ENCODE results near the gene DCST2. TPM values are rescaled to one million over a fixed set of nuclear protein-coding genes. Genes with fewer than 3 reads are reported as not detected.

Gene DCST2
- total and polyA plus RNA-seq, 2 of the 8 experiments (the other 6 are each of a cell fraction or from before 2014, with no cell fraction given), result 0.43 to 2.1 TPM

DNA sequence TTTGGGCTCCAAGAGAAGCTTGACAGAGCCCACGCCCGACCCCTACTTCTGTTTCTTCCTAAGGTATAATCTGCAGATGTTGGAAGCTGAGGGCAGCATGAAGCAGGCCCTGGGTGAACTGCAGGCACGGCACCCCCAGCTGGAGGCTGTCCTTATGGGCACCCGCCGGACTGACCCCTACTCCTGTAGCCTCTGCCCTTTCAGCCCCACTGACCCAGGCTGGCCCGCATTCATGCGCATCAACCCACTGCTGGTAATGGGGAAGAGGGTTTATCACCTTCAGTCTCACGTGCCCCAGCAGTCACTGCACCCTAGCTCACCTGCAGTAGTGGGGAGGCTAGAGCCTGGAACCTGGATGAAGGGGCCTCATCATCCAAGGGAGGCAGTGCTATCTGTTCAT, 43.3 kb downstream of the DCST2 start:
- POLR2A ChIA-PET (ENCODE audit: partially characterized antibody), result interaction anchor here (1.2 to 42.8 kb wide), 4 partner anchors 5 to 54 kb away, joined by 3 to 702 read pairs (median 682); partner anchors contain the start of genes CKS1B, FLAD1, LENEP and PBXIP1
- CTCF ChIA-PET (ENCODE audit: partially characterized antibody), result interaction anchor here (0.9 to 2.0 kb wide), 5 partner anchors 13 to 84 kb away, joined by 3 to 8 read pairs (median 3); partner anchors contain the start of gene SHC1

More for the DNA sequence above, 43.3 kb downstream of the DCST2 start:
- Histone ChIP-seq H3K4ac (replicated peaks; ENCODE audit: insufficient read length, low read depth, low read length) (no peak overlapping the region), H3K27ac (ENCODE audit: low read depth, low read length) (no peak overlapping the region), H2BK15ac (ENCODE audit: low read length) (no peak overlapping the region), H3K14ac (ENCODE audit: insufficient read length) (no peak overlapping the region), H3K9me3 (ENCODE audit: insufficient read depth in 2 of 2, low read depth in 1 of 2, low read length in 1 of 2) (no peaks in the 10 kb centered on the region), H2BK120ac (replicated peaks; ENCODE audit: low read depth, low read length) (no peak overlapping the region), H3K27me3 (replicated peaks in 1 of 4; ENCODE audit: control insufficient read depth in 3 of 4, extremely low read depth in 1 of 4, insufficient read depth in 3 of 4, low read length in 3 of 4) (no peaks in the 10 kb centered on the region), H3K18ac (ENCODE audit: extremely low read depth, low read length) (no peak overlapping the region), H2AK5ac (ENCODE audit: low read depth, low read length) (no peak overlapping the region), H2BK20ac (ENCODE audit: low read length) (no peak overlapping the region), H3K79me1 (ENCODE audit: low read depth, low read length) (peaks cover 4% of the 10 kb centered on the region; the same call in 1 of the 2 replicates), H2BK5ac (ENCODE audit: low read depth, low read length) (no peak overlapping the region), H4K20me1 (replicated peaks in 1 of 2; ENCODE audit: control insufficient read depth in 1 of 2, insufficient read depth in 2 of 2, low read length in 2 of 2) (peaks cover 15 to 22% of the 10 kb centered on the region in 2 experiments), H2BK12ac (ENCODE audit: low read depth, low read length) (no peak overlapping the region), H3K9ac (replicated peaks in 1 of 4; ENCODE audit: extremely low read depth in 1 of 4, low read depth in 3 of 4, low read length in 3 of 4) (no peak overlapping the region), H4K91ac (replicated peaks; ENCODE audit: insufficient read length, low read length) (no peak overlapping the region), H3K4me2 (ENCODE audit: insufficient read depth in 1 of 2, low read depth in 2 of 2, low read length in 2 of 2) (no peak overlapping the region), H3K23me2 (ENCODE audit: low read depth, low read length) (no peaks in the 10 kb centered on the region; the same call in 1 of the 2 replicates), H4K8ac (ENCODE audit: extremely low read depth, insufficient read depth, low read length) (peak overlapping the region; percentile 37; the same call in 1 of the 2 replicates), H4K5ac (ENCODE audit: insufficient read length, low read depth, low read length) (no peak overlapping the region), H3K23ac (ENCODE audit: insufficient read length) (no peak overlapping the region), H3K4me3 (ENCODE audit: extremely low read depth in 1 of 4, insufficient read depth in 2 of 4, low read depth in 3 of 4, low read length in 4 of 4) (no peak overlapping the region), H3K4me1 (replicated peaks in 1 of 4; ENCODE audit: control insufficient read depth in 3 of 4, insufficient read depth in 4 of 4, low read length in 3 of 4) (peaks cover 0 to 7% (median 3%) of the 10 kb centered on the region in 4 experiments; a peak in 3 of 7 replicates), H2AFZ (ENCODE audit: low read length) (no peak overlapping the region), H3K56ac (replicated peaks; ENCODE audit: insufficient read length, low read depth, low read length) (no peak overlapping the region), H3K79me2 (ENCODE audit: control insufficient read depth in 1 of 2, insufficient read depth in 2 of 2, low read length in 2 of 2) (peaks cover 0 to 32% of the 10 kb centered on the region in 2 experiments; a peak in 3 of 4 replicates), H3K36me3 (ENCODE audit: control insufficient read depth in 2 of 4, insufficient read depth in 4 of 4, low read length in 3 of 4) (peaks cover 13 to 47% (median 35%) of the 10 kb centered on the region in 4 experiments)
- FAIRE-seq, result no peak
- DNase-seq (ENCODE audit: low read depth in 1 of 2, low spot score in 2 of 2), result no peak
- TF ChIP-seq HDAC6 (IDR thresholded peaks at IDR 0.05; ENCODE audit: low read depth, low read length), result no peak
- TF ChIP-seq POLR2A (IDR thresholded peaks at IDR 0.05; ENCODE audit: control extremely low read depth in 1 of 2, low read depth in 2 of 2, low read length in 2 of 2), result peak in 1 of 2 experiments; percentile 58; a peak in 2 of 3 replicates
- TF ChIP-seq POLR2AphosphoS5 (IDR thresholded peaks at IDR 0.05; ENCODE audit: low read depth, low read length), result peak; percentile 30; the same call in 1 of the 2 replicates
- TF ChIP-seq KDM5A (IDR thresholded peaks at IDR 0.05; ENCODE audit: low read length), result no peak
- no peak for TF ChIP-seq SIX5 (IDR thresholded peaks at IDR 0.05; ENCODE audit: low read depth, low read length)
- no peak for TF ChIP-seq EZH2 (IDR thresholded peaks at IDR 0.05; ENCODE audit: low read depth, low read length, severe bottlenecking)
- WGBS, 2 experiments (ENCODE audit: extremely low coverage in 1 of 2, insufficient coverage in 1 of 2, insufficient read length in 1 of 2, insufficient replicate concordance in 2 of 2, low coverage in 1 of 2, low lambda C conversion rate in 2 of 2, missing lambda C conversion rate in 1 of 2), result 96% methylated on average over 8 of the region's 8 CpGs; no CpG with 5 or more reads in 1 of the 2 experiments

All from H1 (cell line).